AG10803 (cell line): ENCODE data around the gene CCR3.

Source experiments
- DNase-seq: peaks from one replicate; pipeline ENCODE4 v3.0.0; 2010; ENCODE audit warnings: low read depth
- H3K4me3 ChIP-seq: 2 replicates; pipeline ENCODE4 v1.5.1; 2011; ENCODE audit warnings: mild to moderate bottlenecking, low read length, control low read depth
- TF ChIP-seq, protein P1 (sequence below): conservative IDR thresholded peaks from 2 replicates; pipeline ENCODE4 v1.5.1; 2011; ENCODE audit warnings: mild to moderate bottlenecking, low read length, control low read depth, inconsistent platforms

The CCR3 gene

GRCh38 chr3:46282696-46283095 is 40.4 kb downstream of the CCR3 start:
- H3K4me3 ChIP-seq = no peak overlapping the region
- no peak for DNase-seq
- TF ChIP-seq, protein P1, sequence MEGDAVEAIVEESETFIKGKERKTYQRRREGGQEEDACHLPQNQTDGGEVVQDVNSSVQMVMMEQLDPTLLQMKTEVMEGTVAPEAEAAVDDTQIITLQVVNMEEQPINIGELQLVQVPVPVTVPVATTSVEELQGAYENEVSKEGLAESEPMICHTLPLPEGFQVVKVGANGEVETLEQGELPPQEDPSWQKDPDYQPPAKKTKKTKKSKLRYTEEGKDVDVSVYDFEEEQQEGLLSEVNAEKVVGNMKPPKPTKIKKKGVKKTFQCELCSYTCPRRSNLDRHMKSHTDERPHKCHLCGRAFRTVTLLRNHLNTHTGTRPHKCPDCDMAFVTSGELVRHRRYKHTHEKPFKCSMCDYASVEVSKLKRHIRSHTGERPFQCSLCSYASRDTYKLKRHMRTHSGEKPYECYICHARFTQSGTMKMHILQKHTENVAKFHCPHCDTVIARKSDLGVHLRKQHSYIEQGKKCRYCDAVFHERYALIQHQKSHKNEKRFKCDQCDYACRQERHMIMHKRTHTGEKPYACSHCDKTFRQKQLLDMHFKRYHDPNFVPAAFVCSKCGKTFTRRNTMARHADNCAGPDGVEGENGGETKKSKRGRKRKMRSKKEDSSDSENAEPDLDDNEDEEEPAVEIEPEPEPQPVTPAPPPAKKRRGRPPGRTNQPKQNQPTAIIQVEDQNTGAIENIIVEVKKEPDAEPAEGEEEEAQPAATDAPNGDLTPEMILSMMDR = no peak

GRCh38 chr3:46283881-46284450 is 41.7 kb downstream of the CCR3 start:
- TF ChIP-seq, protein P1 = no peak
- DNase-seq = no peak
- H3K4me3 ChIP-seq = no peak overlapping the region

GRCh38 chr3:46284981-46285683 is 42.9 kb downstream of the CCR3 start:
- no peak for DNase-seq
- H3K4me3 ChIP-seq = no peak overlapping the region
- TF ChIP-seq, protein P1 = no peak

DNA sequence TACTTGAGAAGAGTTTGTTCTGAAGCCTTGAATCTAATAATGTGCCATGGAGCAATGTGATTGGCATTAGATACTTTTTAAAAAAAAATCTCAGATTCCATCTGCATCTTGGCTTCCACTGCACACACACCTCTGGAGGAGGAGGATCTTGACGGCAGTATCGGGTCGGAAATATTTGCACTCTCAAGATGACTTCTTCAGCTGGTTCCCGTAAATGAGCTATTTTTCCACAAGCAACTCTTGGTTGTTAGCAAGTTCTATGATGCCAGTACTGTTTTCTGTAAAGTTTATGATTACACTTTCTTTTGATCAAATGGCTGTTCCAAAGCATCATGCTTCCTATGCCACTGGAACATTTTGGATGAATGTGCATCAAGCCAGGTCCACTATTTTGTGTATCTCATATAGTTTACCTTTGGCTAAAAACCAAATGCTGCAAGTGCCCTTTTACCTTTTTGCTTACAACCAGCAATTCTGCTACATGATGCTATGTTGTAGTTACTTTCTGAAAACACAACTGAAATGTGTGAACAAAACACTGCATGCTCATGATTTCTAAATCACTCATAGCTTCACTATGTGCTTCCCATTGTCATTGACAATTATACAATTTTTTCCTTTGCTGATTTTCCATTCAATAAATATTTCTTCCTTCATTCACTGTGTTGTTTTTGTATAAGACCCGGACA is 43.8 kb downstream of the CCR3 start:
- no peak for DNase-seq
- TF ChIP-seq, protein P1 = no peak
- no peak overlapping the region for H3K4me3 ChIP-seq

DNA sequence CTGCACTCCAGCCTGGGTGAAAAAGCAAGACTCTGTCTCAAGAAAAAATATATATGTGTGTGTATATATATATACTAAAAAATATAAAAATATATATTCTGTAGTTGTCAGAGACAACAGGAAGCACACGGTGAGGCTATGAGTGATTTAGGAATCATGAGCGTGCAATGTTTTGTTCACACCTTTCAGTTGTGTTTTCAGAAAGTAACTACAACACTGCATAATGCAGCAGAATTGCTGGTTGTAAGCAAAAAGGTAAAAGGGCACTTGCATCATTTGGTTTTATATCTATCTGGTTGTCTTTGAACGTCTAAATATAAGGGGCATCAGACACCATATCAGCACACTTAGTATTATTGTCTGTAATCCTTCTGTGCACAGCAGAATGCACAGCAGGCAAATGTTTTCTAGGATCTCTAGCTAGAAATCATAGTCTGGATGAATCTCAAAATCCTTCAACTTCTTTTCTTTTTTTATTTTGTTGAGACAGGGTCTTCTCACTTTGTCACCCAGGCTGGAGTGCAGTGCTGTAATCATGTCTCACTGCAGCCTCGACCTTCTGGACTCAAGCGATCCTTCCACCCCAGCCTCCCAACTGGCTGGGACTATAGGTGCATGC is 44.8 kb downstream of the CCR3 start:
- no peak overlapping the region for H3K4me3 ChIP-seq
- TF ChIP-seq, protein P1 = no peak
- DNase-seq = no peak

DNA sequence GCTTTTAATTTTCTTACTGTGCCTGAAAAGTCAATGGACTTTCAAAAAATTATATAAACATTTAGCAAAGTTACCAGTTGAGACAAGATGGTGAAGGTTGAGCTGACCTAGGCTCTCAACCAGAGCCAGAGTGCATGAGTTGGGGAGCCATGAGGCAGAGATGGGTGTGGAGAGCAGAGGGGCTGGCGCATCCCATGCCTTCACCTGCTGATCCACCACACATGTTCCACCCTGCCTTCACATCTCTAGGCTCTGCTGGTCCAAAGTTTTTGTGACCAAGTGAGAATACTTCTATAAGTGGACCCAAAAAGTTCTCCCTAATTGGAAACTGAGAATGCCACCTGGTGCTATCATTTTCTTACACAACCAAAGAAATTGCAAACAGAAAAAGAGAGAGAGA is 47.3 kb downstream of the CCR3 start:
- no peak for DNase-seq
- no peak overlapping the region for H3K4me3 ChIP-seq
- TF ChIP-seq, protein P1 = no peak
